ENCODE measurements around the gene MYL11.

Gene MYL11

GRCh38 chr16:30354423-30355143, 20.0 kb upstream of the MYL11 start:
- DNase-seq: no peak

GRCh38 chr16:30355144-30355953, 19.3 kb upstream of the MYL11 start, which contains the start of gene CD2BP2:
Gene CD2BP2 (minus strand): TSS chr16:30355308. CDS start chr16:30354681, 627 bp downstream.
- DNase-seq: peak; percentile 86

GRCh38 chr16:30355954-30356308, 18.7 kb upstream of the MYL11 start:
- no peak for DNase-seq

GRCh38 chr16:30356401-30357084, 18.1 kb upstream of the MYL11 start:
- no peak for DNase-seq

GRCh38 chr16:30357085-30357714, 17.4 kb upstream of the MYL11 start:
- no peak for DNase-seq

- no peak for DNase-seq
Measured at GRCh38 chr16:30357715-30358576, 16.7 kb upstream of the MYL11 start.

- no peak for DNase-seq
Measured at GRCh38 chr16:30358577-30358936, 16.0 kb upstream of the MYL11 start.

GRCh38 chr16:30358990-30359870, 15.4 kb upstream of the MYL11 start:
- no peak for DNase-seq

- no peak for DNase-seq
Measured at GRCh38 chr16:30359871-30360170, 14.8 kb upstream of the MYL11 start.

- DNase-seq: no peak
Measured at GRCh38 chr16:30361180-30361579, 13.4 kb upstream of the MYL11 start.

GRCh38 chr16:30365200-30365599, 9.4 kb upstream of the MYL11 start:
- DNase-seq: no peak

GRCh38 chr16:30366511-30366910, 8.1 kb upstream of the MYL11 start:
- DNase-seq: no peak

- no peak for DNase-seq
Measured at GRCh38 chr16:30367349-30368009, 7.1 kb upstream of the MYL11 start.

- no peak for DNase-seq
Measured at GRCh38 chr16:30368122-30368791, 6.3 kb upstream of the MYL11 start.

GRCh38 chr16:30368792-30369090, 5.9 kb upstream of the MYL11 start:
- DNase-seq: no peak

GRCh38 chr16:30369091-30369937, 5.3 kb upstream of the MYL11 start:
- DNase-seq: peak; percentile 25

GRCh38 chr16:30369938-30370455, 4.6 kb upstream of the MYL11 start:
- no peak for DNase-seq

- DNase-seq: peak; percentile 97
Measured at GRCh38 chr16:30370456-30371247, 4.0 kb upstream of the MYL11 start, which contains the start of gene TBC1D10B. Gene TBC1D10B (minus strand): TSS chr16:30370494. CDS start chr16:30370183, 311 bp downstream.

All from activated naive CD4-positive, alpha-beta T cell treated with anti-CD3 and anti-CD28 coated beads, Interleukin-2, amount 50 U/mL, for 16 hours (primary cell).